Measurements from ENCODE around the gene RPL32. TPM values are rescaled to one million over a fixed set of nuclear protein-coding genes. Genes with fewer than 3 reads are reported as not detected.

RPL32 gene
- total and polyA plus RNA-seq, 2 donors (not counting 3 experiments of a cell fraction or from before 2014, with no cell fraction given): 1,075 to 1,588 TPM

DNA sequence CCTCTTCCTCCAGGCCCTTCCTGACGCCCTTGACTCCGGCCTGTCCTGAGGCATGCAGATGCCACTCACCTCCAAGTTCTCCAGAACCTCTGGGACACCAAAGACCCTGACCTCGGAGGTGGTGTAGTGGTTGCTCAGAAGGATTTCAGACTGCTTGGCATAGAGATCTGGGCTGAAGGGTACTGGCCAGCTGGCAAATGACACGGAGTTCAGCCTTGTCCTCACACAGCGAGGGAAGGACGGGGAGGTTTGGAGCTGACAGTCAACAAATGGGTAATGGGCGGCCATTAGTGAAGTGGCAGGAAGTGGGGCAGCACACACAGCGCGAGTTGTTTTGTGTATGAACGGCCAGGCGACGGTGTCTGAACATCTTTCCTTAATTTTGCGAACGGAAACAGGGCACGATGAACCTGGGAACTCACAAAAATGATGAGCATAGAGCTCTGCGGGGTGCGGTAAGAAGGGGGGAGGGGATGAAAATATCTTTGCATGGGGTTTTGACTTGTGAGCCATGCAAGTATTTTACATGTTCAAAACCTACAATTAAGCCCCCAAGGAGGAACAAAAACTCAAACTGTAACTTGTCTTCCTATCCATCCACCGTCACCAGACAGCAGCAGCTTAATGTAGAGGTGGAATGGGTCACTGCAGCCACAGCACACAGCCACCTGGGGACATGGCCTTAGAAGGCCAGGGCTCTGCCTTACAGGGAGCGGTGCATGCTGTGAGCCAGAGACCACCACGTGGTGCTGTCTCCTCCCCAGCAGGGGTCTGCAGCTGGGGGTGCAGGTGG is 43.6 kb upstream of the RPL32 start:
- ChIA-PET CTCF (interaction anchor here (1.0 to 1.1 kb wide), 2 partner anchors 16 to 110 kb away, joined by 3 read pairs; no protein-coding TSS in a partner anchor), POLR2A (no interaction called here)
- H3K36me3 ChIP-seq (ENCODE audit: control insufficient read depth in 2 of 2, extremely low read depth in 1 of 2, insufficient read depth in 2 of 2, low read length in 2 of 2): no peaks in the 10 kb centered on the region
- dilution Hi-C loops (cut with MboI; ENCODE audit: extremely low pct_ligation_motif_present, low sequenced_read_pairs) (no loop called here), intact Hi-C loops (cut with micrococcal nuclease) (no loop called here)
- H2AFZ ChIP-seq (ENCODE audit: low read depth, low read length): no peak overlapping the region
- H3K27ac ChIP-seq (ENCODE audit: insufficient read depth, low read depth, low read length): no peak overlapping the region
- H3K27me3 ChIP-seq (ENCODE audit: control insufficient read depth in 2 of 2, insufficient read depth in 2 of 2, low read length in 2 of 2): peaks cover 8 to 11% of the 10 kb centered on the region in 2 experiments
- H3K79me2 ChIP-seq (ENCODE audit: control insufficient read depth, insufficient read depth, low read length): no peaks in the 10 kb centered on the region
- H3K4me2 ChIP-seq (ENCODE audit: insufficient read depth, low read length): no peak overlapping the region
- no peak overlapping the region for H3K9ac ChIP-seq (replicated peaks; ENCODE audit: extremely low read depth, insufficient read depth, low read length)
- H3K4me3 ChIP-seq (replicated peaks in 1 of 3; ENCODE audit: insufficient read depth in 1 of 3, low read depth in 1 of 3, low read length in 3 of 3): no peak overlapping the region
- TF ChIP-seq, protein P1, sequence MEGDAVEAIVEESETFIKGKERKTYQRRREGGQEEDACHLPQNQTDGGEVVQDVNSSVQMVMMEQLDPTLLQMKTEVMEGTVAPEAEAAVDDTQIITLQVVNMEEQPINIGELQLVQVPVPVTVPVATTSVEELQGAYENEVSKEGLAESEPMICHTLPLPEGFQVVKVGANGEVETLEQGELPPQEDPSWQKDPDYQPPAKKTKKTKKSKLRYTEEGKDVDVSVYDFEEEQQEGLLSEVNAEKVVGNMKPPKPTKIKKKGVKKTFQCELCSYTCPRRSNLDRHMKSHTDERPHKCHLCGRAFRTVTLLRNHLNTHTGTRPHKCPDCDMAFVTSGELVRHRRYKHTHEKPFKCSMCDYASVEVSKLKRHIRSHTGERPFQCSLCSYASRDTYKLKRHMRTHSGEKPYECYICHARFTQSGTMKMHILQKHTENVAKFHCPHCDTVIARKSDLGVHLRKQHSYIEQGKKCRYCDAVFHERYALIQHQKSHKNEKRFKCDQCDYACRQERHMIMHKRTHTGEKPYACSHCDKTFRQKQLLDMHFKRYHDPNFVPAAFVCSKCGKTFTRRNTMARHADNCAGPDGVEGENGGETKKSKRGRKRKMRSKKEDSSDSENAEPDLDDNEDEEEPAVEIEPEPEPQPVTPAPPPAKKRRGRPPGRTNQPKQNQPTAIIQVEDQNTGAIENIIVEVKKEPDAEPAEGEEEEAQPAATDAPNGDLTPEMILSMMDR (IDR thresholded peaks at IDR 0.05; ENCODE audit: extremely low read depth in 1 of 2, insufficient read depth in 1 of 2, low read depth in 1 of 2, low read length in 2 of 2): no peak
- no peak for TF ChIP-seq POLR2A (IDR thresholded peaks at IDR 0.05; ENCODE audit: low read depth, low read length)
- no peak for TF ChIP-seq FOS (IDR thresholded peaks at IDR 0.05; ENCODE audit: borderline replicate concordance, insufficient read depth, low read length)
- TF ChIP-seq MYC (IDR thresholded peaks at IDR 0.05; ENCODE audit: low read depth, low read length): no peak
- no peak for TF ChIP-seq POLR2AphosphoS5 (IDR thresholded peaks at IDR 0.05; ENCODE audit: insufficient read depth, low read depth, low read length)
- TF ChIP-seq, protein P2, sequence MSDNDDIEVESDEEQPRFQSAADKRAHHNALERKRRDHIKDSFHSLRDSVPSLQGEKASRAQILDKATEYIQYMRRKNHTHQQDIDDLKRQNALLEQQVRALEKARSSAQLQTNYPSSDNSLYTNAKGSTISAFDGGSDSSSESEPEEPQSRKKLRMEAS (IDR thresholded peaks at IDR 0.05; ENCODE audit: insufficient read depth, insufficient read length): no peak
- no peak for TF ChIP-seq GATA2 (IDR thresholded peaks at IDR 0.05; ENCODE audit: insufficient read depth, insufficient read length, low read depth, low read length)
- TF ChIP-seq JUN (IDR thresholded peaks at IDR 0.05; ENCODE audit: borderline replicate concordance, insufficient read depth, insufficient read length, low read depth): no peak
- TF ChIP-seq EZH2 (IDR thresholded peaks at IDR 0.05; ENCODE audit: borderline replicate concordance, low read depth, low read length, severe bottlenecking): no peak
- H4K20me1 ChIP-seq (replicated peaks; ENCODE audit: control insufficient read depth, extremely low read depth, insufficient read depth, low read length): no peaks in the 10 kb centered on the region
- DNase-seq (ENCODE audit: low read depth, low spot score) (no peak), FAIRE-seq (no peak)
- H3K9me1 ChIP-seq (replicated peaks; ENCODE audit: control insufficient read depth, extremely low read depth, insufficient read depth, low read length): no peaks in the 10 kb centered on the region
- no peaks in the 10 kb centered on the region for H3K4me1 ChIP-seq (ENCODE audit: control insufficient read depth, extremely low read depth, insufficient read depth, low read length)
- no peaks in the 10 kb centered on the region for H3K9me3 ChIP-seq (replicated peaks; ENCODE audit: control insufficient read depth, insufficient read depth, low read length)
- no TSS peak for BruUV-seq (replicated peaks)

All from endothelial cell of umbilical vein (primary cell).